CD14-positive monocyte (primary cell): ENCODE data around the gene IRX4. TPM values are rescaled to one million over a fixed set of nuclear protein-coding genes. Genes with fewer than 3 reads are reported as not detected.

ENCODE experiments used
- DNase-seq, 3 donors: peaks; one replicate each; pipeline ENCODE4 v3.0.0-alpha.2; 2011 to 2022
- H2AFZ ChIP-seq: 2 replicates; pipeline ENCODE4 v1.6.0; 2012; ENCODE audit warnings: mild to moderate bottlenecking, low read depth, low read length, inconsistent platforms; ENCODE audit not compliant: insufficient read depth, poor library complexity, severe bottlenecking
- H3K27ac ChIP-seq, 2 donors: 1 replicate in 1 of 2; 2 replicates in 1 of 2; pipeline ENCODE4 v1.5.1; 2012 to 2013; ENCODE audit warnings: low read length in 2 of 2, control low read depth in 1 of 2, inconsistent platforms in 1 of 2, low read depth in 1 of 2, mild to moderate bottlenecking in 1 of 2
- H3K27me3 ChIP-seq, 2 donors: one replicate each; pipeline versions ENCODE4 v1.6.0 to v1.6.1; 2011 to 2013; ENCODE audit warnings: low read length in 2 of 2; ENCODE audit not compliant: control insufficient read depth in 2 of 2, insufficient read depth in 2 of 2
- H3K36me3 ChIP-seq, 2 donors: replicated peaks in 1 of 2; 1 replicate in 1 of 2; 2 replicates in 1 of 2; pipeline versions ENCODE4 v1.5.1 to v1.6.1; 2012 to 2013; ENCODE audit warnings: low read length in 2 of 2, control low read depth in 1 of 2, inconsistent platforms in 1 of 2, mild to moderate bottlenecking in 1 of 2; ENCODE audit not compliant: insufficient read depth in 2 of 2, control insufficient read depth in 1 of 2
- H3K4me1 ChIP-seq, 2 donors: 1 replicate in 1 of 2; 2 replicates in 1 of 2; pipeline versions ENCODE4 v1.5.1 to v1.6.1; 2012 to 2013; ENCODE audit warnings: low read length in 2 of 2, control low read depth in 1 of 2, inconsistent platforms in 1 of 2, mild to moderate bottlenecking in 1 of 2, moderate library complexity in 1 of 2; ENCODE audit not compliant: insufficient read depth in 2 of 2, control insufficient read depth in 1 of 2
- H3K4me2 ChIP-seq: replicated peaks from 2 replicates; pipeline ENCODE3; 2012; ENCODE audit warnings: low read length, moderate library complexity, mild to moderate bottlenecking; ENCODE audit not compliant: poor library complexity, severe bottlenecking; ENCODE audit errors: extremely low read depth
- H3K4me3 ChIP-seq, 3 experiments: fragments of 200-600 bp in 1 of 3; sonication (generic) in 1 of 3; replicated peaks in 1 of 3; 1 replicate in 2 of 3; 2 replicates in 1 of 3; pipeline ENCODE4 v1.5.1; 2011 to 2013; ENCODE audit warnings: low read length in 3 of 3, mild to moderate bottlenecking in 3 of 3, control low read depth in 2 of 3, low read depth in 2 of 3, inconsistent platforms in 1 of 3, moderate library complexity in 1 of 3
- H3K79me2 ChIP-seq: 2 replicates; pipeline ENCODE4 v1.6.0; 2012; ENCODE audit warnings: mild to moderate bottlenecking, control low read depth, inconsistent platforms, low read length, moderate library complexity; ENCODE audit not compliant: insufficient read depth
- H3K9ac ChIP-seq: 2 replicates; pipeline ENCODE4 v1.6.0; 2017; ENCODE audit warnings: low read length, mild to moderate bottlenecking; ENCODE audit not compliant: insufficient read depth, poor library complexity, severe bottlenecking
- H3K9me3 ChIP-seq, 2 donors: replicated peaks in 1 of 2; 1 replicate in 1 of 2; 2 replicates in 1 of 2; pipeline versions ENCODE4 v1.5.1 to v1.6.1; 2012 to 2013; ENCODE audit warnings: low read length in 2 of 2, control low read depth in 1 of 2; ENCODE audit not compliant: control insufficient read depth in 1 of 2, insufficient read depth in 1 of 2
- H4K20me1 ChIP-seq: 2 replicates; pipeline ENCODE4 v1.6.0; 2012; ENCODE audit warnings: mild to moderate bottlenecking, low read length, control low read depth, moderate library complexity; ENCODE audit not compliant: insufficient read depth
- H3K27ac Mint-ChIP-seq, 7 donors: one replicate each; pipeline ENCODE4 v1.8.0; 2020; ENCODE audit warnings: mild to moderate bottlenecking in 7 of 7, mixed read lengths in 7 of 7, moderate library complexity in 6 of 7, inconsistent platforms in 2 of 7
- H3K27me3 Mint-ChIP-seq, 3 donors: one replicate each; pipeline ENCODE4 v1.8.0; 2021 to 2022; ENCODE audit warnings: low read depth in 3 of 3, mild to moderate bottlenecking in 3 of 3, mixed read lengths in 3 of 3, moderate library complexity in 3 of 3, inconsistent platforms in 1 of 3
- H3K36me3 Mint-ChIP-seq, 2 donors: one replicate each; pipeline ENCODE4 v1.8.0; 2020; ENCODE audit warnings: mixed read lengths in 2 of 2, inconsistent platforms in 1 of 2, mild to moderate bottlenecking in 1 of 2
- H3K4me1 Mint-ChIP-seq: one replicate; pipeline ENCODE4 v1.8.0; 2020; ENCODE audit warnings: mild to moderate bottlenecking, mixed read lengths
- H3K4me3 Mint-ChIP-seq, 2 donors: one replicate each; pipeline ENCODE4 v1.8.0; 2020; ENCODE audit warnings: mild to moderate bottlenecking in 2 of 2, mixed read lengths in 2 of 2, moderate library complexity in 1 of 2
- H3K9me3 Mint-ChIP-seq, 7 donors: one replicate each; pipeline ENCODE4 v1.8.0; 2020 to 2022; ENCODE audit warnings: mixed read lengths in 7 of 7, mild to moderate bottlenecking in 6 of 7, moderate library complexity in 6 of 7, inconsistent platforms in 2 of 7
- WGBS: methylation state at CpG from one replicate; pipeline ENCODE4 v1.1.5; 2013; ENCODE audit warnings: missing lambda C conversion rate; ENCODE audit not compliant: insufficient coverage; 5-methylcytosine and 5-hydroxymethylcytosine counted together
- intact Hi-C, 2 donors: fragments of 100-400 bp; cut with micrococcal nuclease; formaldehyde crosslinking; loops; one replicate each; pipeline versions ENCODE4 v1.15.0 to v1.15.1; 2023
- polyA plus RNA-seq, 3 donors: library from polyadenylated mRNA; depleted of rRNA in 1 of 3; unstranded in 2 of 3; stranded (reverse) in 1 of 3; fragments of 300-500 nt in 2 of 3; fragments of >200 nt in 1 of 3; fragmentation: Illumina TruSeq in 2 of 3; gene quantifications; 1 replicate in 2 of 3; 2 replicates in 1 of 3; pipeline ENCODE4 v1.2.3, GENCODE V29; 2012 to 2021
- TF ChIP-seq, protein P1 (sequence below): fragments of 200-600 bp; IDR thresholded peaks from one replicate; pipeline ENCODE4 v1.8.0; 2022; ENCODE audit warnings: antibody characterized with exemption, mild to moderate bottlenecking

IRX4 gene
- polyA plus RNA-seq, 3 donors, result not detected

DNA sequence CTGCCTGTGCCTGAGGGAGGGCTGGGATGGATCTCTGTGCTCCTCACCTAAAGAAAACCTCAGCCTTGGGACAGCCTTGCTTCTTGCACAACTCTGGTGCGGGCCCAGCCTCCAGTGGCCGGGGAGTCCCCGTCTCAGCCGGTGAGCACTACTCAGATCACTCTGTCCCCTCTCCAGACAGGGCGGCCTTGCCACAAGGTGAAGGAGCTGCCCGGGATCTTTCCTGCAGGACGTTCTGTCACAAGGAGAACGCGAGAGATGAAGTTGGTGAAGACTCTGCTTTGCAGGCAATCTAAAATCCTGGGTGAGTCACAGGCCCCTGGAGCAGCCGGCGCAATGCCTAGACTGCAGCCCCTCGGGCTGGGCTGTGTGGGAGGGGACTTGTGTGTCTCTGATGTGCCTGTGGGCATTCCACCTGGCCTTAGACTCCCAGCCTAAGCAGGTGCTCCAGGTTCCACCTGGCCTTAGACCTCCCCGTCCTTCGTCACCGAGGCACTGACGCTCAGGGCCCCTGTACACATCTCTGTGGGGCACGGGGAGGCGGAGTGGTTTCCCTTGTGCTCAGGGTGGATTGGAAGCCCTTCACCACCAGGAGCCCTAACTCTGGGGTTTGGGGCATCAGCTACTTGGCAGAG, 15.2 kb upstream of the IRX4 start:
- peaks cover 2 to 12% (median 6%) of the 10 kb centered on the region in 3 donors for H3K27me3 Mint-ChIP-seq
- Histone ChIP-seq H3K36me3 (no peaks in the 10 kb centered on the region), H4K20me1 (no peaks in the 10 kb centered on the region), H3K9ac (no peak overlapping the region), H3K27me3 (no peaks in the 10 kb centered on the region), H3K4me1 (no peaks in the 10 kb centered on the region), H3K27ac (no peak overlapping the region), H3K9me3 (peaks cover 0 to 10% of the 10 kb centered on the region in 2 donors), H3K79me2 (no peaks in the 10 kb centered on the region), H2AFZ (no peak overlapping the region), H3K4me2 (no peak overlapping the region), H3K4me3 (no peak overlapping the region)
- intact Hi-C loops, result no loop called here
- no peak overlapping the region for H3K27ac Mint-ChIP-seq
- 93% methylated on average over 17 of the region's 18 CpGs for WGBS
- no peaks in the 10 kb centered on the region for H3K4me1 Mint-ChIP-seq
- TF ChIP-seq, protein P1, sequence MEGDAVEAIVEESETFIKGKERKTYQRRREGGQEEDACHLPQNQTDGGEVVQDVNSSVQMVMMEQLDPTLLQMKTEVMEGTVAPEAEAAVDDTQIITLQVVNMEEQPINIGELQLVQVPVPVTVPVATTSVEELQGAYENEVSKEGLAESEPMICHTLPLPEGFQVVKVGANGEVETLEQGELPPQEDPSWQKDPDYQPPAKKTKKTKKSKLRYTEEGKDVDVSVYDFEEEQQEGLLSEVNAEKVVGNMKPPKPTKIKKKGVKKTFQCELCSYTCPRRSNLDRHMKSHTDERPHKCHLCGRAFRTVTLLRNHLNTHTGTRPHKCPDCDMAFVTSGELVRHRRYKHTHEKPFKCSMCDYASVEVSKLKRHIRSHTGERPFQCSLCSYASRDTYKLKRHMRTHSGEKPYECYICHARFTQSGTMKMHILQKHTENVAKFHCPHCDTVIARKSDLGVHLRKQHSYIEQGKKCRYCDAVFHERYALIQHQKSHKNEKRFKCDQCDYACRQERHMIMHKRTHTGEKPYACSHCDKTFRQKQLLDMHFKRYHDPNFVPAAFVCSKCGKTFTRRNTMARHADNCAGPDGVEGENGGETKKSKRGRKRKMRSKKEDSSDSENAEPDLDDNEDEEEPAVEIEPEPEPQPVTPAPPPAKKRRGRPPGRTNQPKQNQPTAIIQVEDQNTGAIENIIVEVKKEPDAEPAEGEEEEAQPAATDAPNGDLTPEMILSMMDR, result no peak
- H3K36me3 Mint-ChIP-seq, result no peaks in the 10 kb centered on the region
- H3K9me3 Mint-ChIP-seq, result peaks cover 3 to 14% (median 5%) of the 10 kb centered on the region in 7 donors
- DNase-seq, result no peak
- H3K4me3 Mint-ChIP-seq, result no peak overlapping the region

DNA sequence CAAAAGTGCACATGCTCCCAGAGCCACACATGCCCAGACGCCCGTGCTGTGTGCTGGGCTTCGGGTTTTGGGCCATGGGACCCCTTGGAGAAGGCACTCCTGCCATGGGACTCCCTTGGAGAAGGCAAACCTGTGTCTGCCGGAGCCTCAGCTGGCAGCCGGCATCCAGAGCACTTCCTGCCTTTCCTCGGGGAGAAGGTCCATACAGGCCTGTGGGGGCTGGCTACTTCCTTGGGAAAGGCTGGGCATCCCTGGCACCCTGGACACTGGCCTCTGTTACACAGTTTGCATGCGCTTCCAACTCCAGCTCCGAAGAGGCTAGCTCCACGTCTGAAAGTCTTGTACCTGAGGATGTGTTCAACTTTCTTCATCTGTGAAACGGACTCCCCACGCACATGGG, 14.7 kb upstream of the IRX4 start:
- intact Hi-C loops, result no loop called here
- H3K36me3 Mint-ChIP-seq, result no peaks in the 10 kb centered on the region
- H3K27me3 ChIP-seq, result no peaks in the 10 kb centered on the region
- H3K4me1 ChIP-seq, result no peaks in the 10 kb centered on the region
- no peak overlapping the region for H3K27ac Mint-ChIP-seq
- H4K20me1 ChIP-seq, result no peaks in the 10 kb centered on the region
- WGBS, result 74% methylated on average over 11 of the region's 11 CpGs
- H3K79me2 ChIP-seq, result no peaks in the 10 kb centered on the region
- peaks cover 2 to 14% (median 6%) of the 10 kb centered on the region in 3 donors for H3K27me3 Mint-ChIP-seq
- no peaks in the 10 kb centered on the region for H3K36me3 ChIP-seq
- H3K27ac ChIP-seq, result no peak overlapping the region
- no peak overlapping the region for H3K9ac ChIP-seq
- no peaks in the 10 kb centered on the region for H3K4me1 Mint-ChIP-seq
- H3K9me3 Mint-ChIP-seq, result peaks cover 2 to 14% (median 5%) of the 10 kb centered on the region in 7 donors
- DNase-seq, result no peak
- no peak overlapping the region for H2AFZ ChIP-seq
- H3K4me3 ChIP-seq, result no peak overlapping the region
- H3K9me3 ChIP-seq, result peaks cover 0 to 10% of the 10 kb centered on the region in 2 donors
- no peak overlapping the region for H3K4me2 ChIP-seq
- no peak overlapping the region for H3K4me3 Mint-ChIP-seq
- TF ChIP-seq, protein P1, result no peak
